Measurements from ENCODE around the gene NPLOC4.
A peak's percentile ranks its signal among the peaks of the same experiment; 100 is the strongest.

Gene NPLOC4

GRCh38 chr17:81574643-81574956, 62.3 kb downstream of the NPLOC4 start:
- H3K36me3 ChIP-seq (ENCODE audit: control insufficient read depth, insufficient read depth, low read length), result peaks cover 75% of the 10 kb centered on the region
- no peaks in the 10 kb centered on the region for H3K4me1 ChIP-seq (ENCODE audit: control insufficient read depth, insufficient read depth, low read length)

GRCh38 chr17:81573794-81574642, 62.9 kb downstream of the NPLOC4 start:
- no peak overlapping the region for H3K9ac ChIP-seq (ENCODE audit: low read depth, low read length)
- H3K4me3 ChIP-seq (ENCODE audit: low read depth, low read length), result no peak overlapping the region
- no peak overlapping the region for H3K27ac ChIP-seq (ENCODE audit: low read depth, low read length)
- H3K27me3 ChIP-seq (ENCODE audit: control insufficient read depth, insufficient read depth, low read length), result no peaks in the 10 kb centered on the region
- no peaks in the 10 kb centered on the region for H3K4me1 ChIP-seq (ENCODE audit: control insufficient read depth, insufficient read depth, low read length)
- H3K9me3 ChIP-seq (ENCODE audit: control insufficient read depth, insufficient read depth, low read length), result no peaks in the 10 kb centered on the region
- peaks cover 75% of the 10 kb centered on the region for H3K36me3 ChIP-seq (ENCODE audit: control insufficient read depth, insufficient read depth, low read length)

More at GRCh38 chr17:81574643-81574956, 62.3 kb downstream of the NPLOC4 start:
- Histone ChIP-seq H3K9ac (ENCODE audit: low read depth, low read length) (no peak overlapping the region), H3K4me3 (ENCODE audit: low read depth, low read length) (no peak overlapping the region), H3K27ac (ENCODE audit: low read depth, low read length) (no peak overlapping the region), H3K9me3 (ENCODE audit: control insufficient read depth, insufficient read depth, low read length) (no peaks in the 10 kb centered on the region), H3K27me3 (ENCODE audit: control insufficient read depth, insufficient read depth, low read length) (no peaks in the 10 kb centered on the region)

DNA sequence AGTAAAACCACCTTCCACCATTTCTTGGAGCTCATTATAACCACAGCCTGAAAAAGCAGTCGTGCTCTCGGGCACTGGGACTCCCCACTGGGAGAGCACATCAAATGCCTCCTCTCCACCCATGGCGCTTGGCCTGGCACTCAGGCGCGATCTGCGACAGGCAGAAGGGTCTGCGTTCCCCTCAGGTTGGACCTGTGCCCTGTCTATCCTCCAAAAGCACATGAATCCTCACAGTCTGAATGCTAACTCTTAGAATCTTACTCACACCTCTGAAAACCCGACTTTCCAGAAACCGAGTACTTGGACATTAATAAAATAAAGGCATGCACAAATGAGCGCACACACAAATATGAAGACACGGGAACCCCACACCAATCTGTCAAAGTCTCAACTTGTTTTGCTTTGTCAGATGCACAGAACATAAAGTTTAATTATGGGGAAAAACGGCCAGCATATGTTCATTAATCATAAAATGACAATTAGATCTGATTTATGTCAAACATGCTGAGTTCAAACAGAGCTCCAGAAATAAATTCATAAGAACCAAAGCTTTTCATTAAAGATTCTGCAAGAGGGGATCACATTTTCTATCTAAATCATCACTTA, 64.2 kb downstream of the NPLOC4 start:
- peaks cover 79% of the 10 kb centered on the region for H3K36me3 ChIP-seq (ENCODE audit: control insufficient read depth, insufficient read depth, low read length)
- H3K27ac ChIP-seq (ENCODE audit: low read depth, low read length), result no peak overlapping the region
- H3K4me3 ChIP-seq (ENCODE audit: low read depth, low read length), result no peak overlapping the region

DNA sequence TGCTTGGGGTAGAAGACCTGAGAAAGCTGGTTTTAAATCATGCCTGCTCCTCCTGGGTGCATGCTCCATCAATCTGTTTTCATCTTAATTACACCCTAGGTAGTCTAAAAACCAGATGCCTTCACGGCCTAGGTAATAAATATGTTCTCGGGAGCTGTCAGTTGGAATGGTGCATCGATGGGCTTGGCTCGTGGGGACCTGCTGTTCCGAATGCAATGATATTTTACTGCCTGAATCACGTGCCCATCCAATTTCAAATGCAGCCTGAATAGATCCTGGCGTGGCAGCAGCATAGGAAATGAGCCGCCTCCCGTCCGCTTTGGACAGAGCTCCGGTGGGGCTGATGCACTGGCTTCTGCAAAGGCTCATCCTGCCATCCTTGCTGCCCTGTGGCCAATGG, 65.9 kb downstream of the NPLOC4 start:
- no peak overlapping the region for H3K4me3 ChIP-seq (ENCODE audit: low read depth, low read length)
- H3K4me1 ChIP-seq (ENCODE audit: control insufficient read depth, insufficient read depth, low read length), result no peaks in the 10 kb centered on the region
- no peak overlapping the region for H3K27ac ChIP-seq (ENCODE audit: low read depth, low read length)
- H3K9ac ChIP-seq (ENCODE audit: low read depth, low read length), result no peak overlapping the region
- no peaks in the 10 kb centered on the region for H3K27me3 ChIP-seq (ENCODE audit: control insufficient read depth, insufficient read depth, low read length)
- H3K36me3 ChIP-seq (ENCODE audit: control insufficient read depth, insufficient read depth, low read length), result peaks cover 87% of the 10 kb centered on the region
- H3K9me3 ChIP-seq (ENCODE audit: control insufficient read depth, insufficient read depth, low read length), result no peaks in the 10 kb centered on the region

More for the DNA sequence above, 64.2 kb downstream of the NPLOC4 start:
- Histone ChIP-seq H3K27me3 (ENCODE audit: control insufficient read depth, insufficient read depth, low read length) (no peaks in the 10 kb centered on the region), H3K4me1 (ENCODE audit: control insufficient read depth, insufficient read depth, low read length) (no peaks in the 10 kb centered on the region), H3K9me3 (ENCODE audit: control insufficient read depth, insufficient read depth, low read length) (no peaks in the 10 kb centered on the region), H3K9ac (ENCODE audit: low read depth, low read length) (no peak overlapping the region)

DNA sequence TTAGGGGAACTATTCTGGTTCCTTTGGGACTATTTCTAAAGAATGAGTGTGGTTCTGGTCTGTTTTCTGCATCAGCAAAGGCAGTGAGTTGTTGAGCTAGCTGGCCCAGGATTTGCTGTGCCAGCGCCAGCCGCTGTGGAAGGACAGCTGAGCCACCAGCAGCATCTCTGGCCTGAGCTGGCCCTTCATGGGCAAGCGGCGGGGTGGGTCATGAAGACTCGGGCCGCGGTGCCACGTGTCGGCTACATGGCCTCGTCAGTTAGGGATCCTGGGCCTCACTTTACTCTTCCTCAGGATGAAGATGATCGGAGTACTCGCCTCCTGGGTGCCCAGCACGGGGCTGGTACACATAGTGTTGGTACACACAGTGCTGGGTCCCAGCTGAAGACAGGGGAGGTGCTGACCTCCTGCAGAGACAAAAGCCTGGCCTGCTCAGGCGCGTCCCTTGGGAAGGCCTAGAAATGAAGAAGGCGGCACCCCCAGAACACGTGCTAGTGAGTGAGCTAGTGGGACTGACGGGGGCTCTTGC, 66.9 kb downstream of the NPLOC4 start:
- Histone ChIP-seq H3K27ac (ENCODE audit: low read depth, low read length) (no peak overlapping the region), H3K36me3 (ENCODE audit: control insufficient read depth, insufficient read depth, low read length) (peaks cover 89% of the 10 kb centered on the region), H3K9ac (ENCODE audit: low read depth, low read length) (no peak overlapping the region), H3K9me3 (ENCODE audit: control insufficient read depth, insufficient read depth, low read length) (no peaks in the 10 kb centered on the region), H3K27me3 (ENCODE audit: control insufficient read depth, insufficient read depth, low read length) (no peaks in the 10 kb centered on the region), H3K4me3 (ENCODE audit: low read depth, low read length) (no peak overlapping the region), H3K4me1 (ENCODE audit: control insufficient read depth, insufficient read depth, low read length) (no peaks in the 10 kb centered on the region)

DNA sequence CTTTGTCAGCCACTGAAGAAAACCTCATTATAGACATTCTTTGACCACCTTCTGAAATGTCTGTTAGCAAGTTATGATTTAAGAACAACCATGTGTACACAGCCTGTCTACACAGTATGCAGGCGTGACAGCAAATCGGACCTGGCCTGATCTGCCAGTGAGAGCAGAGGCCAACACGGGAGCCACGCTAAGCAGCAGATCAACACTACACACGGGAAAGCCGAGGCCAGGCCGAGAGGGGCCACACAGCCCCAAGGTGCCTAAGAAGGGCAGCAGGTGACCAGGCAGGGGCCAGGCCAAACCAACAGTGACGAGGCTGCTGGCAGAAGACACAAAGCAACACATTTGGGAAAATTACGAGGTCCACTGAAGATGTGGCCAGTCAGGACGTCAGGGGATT, 68.5 kb downstream of the NPLOC4 start:
- Histone ChIP-seq H3K4me1 (ENCODE audit: control insufficient read depth, insufficient read depth, low read length) (no peaks in the 10 kb centered on the region), H3K9me3 (ENCODE audit: control insufficient read depth, insufficient read depth, low read length) (no peaks in the 10 kb centered on the region), H3K36me3 (ENCODE audit: control insufficient read depth, insufficient read depth, low read length) (peaks cover 92% of the 10 kb centered on the region), H3K9ac (ENCODE audit: low read depth, low read length) (no peak overlapping the region), H3K27ac (ENCODE audit: low read depth, low read length) (no peak overlapping the region), H3K27me3 (ENCODE audit: control insufficient read depth, insufficient read depth, low read length) (no peaks in the 10 kb centered on the region), H3K4me3 (ENCODE audit: low read depth, low read length) (no peak overlapping the region)

DNA sequence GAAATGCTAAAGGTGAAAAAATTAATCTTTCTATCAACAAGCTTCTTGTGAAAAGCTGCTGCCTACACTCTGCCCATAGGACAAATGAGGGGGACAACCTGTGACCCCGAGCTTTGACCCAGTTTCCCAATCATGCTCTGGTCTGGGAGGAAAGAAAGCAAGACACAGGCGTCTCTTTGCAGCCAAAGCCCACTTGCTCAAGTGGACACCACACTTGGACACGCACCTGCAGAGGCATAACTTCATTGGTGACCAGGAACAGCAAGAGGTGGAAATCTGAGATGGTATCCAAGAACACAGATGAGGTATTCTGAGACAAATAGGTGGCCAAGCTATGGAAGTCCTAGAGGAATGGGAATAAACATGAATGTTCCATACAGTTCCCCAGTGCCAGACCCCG, 69.7 kb downstream of the NPLOC4 start:
- no peaks in the 10 kb centered on the region for H3K9me3 ChIP-seq (ENCODE audit: control insufficient read depth, insufficient read depth, low read length)
- no peaks in the 10 kb centered on the region for H3K4me1 ChIP-seq (ENCODE audit: control insufficient read depth, insufficient read depth, low read length)
- no peak overlapping the region for H3K9ac ChIP-seq (ENCODE audit: low read depth, low read length)
- peak overlapping the region; percentile 55 for H3K27ac ChIP-seq (ENCODE audit: low read depth, low read length)
- H3K27me3 ChIP-seq (ENCODE audit: control insufficient read depth, insufficient read depth, low read length), result no peaks in the 10 kb centered on the region
- H3K4me3 ChIP-seq (ENCODE audit: low read depth, low read length), result no peak overlapping the region
- peaks cover 93% of the 10 kb centered on the region for H3K36me3 ChIP-seq (ENCODE audit: control insufficient read depth, insufficient read depth, low read length)

- H3K9me3 ChIP-seq (ENCODE audit: control insufficient read depth, insufficient read depth, low read length), result no peaks in the 10 kb centered on the region
- H3K4me1 ChIP-seq (ENCODE audit: control insufficient read depth, insufficient read depth, low read length), result no peaks in the 10 kb centered on the region
- no peak overlapping the region for H3K9ac ChIP-seq (ENCODE audit: low read depth, low read length)
- H3K4me3 ChIP-seq (ENCODE audit: low read depth, low read length), result no peak overlapping the region
- peaks cover 95% of the 10 kb centered on the region for H3K36me3 ChIP-seq (ENCODE audit: control insufficient read depth, insufficient read depth, low read length)
- H3K27ac ChIP-seq (ENCODE audit: low read depth, low read length), result peak overlapping the region; percentile 55
- no peaks in the 10 kb centered on the region for H3K27me3 ChIP-seq (ENCODE audit: control insufficient read depth, insufficient read depth, low read length)
These were observed 70.3 kb downstream of the NPLOC4 start for GRCh38 chr17:81566461-81567126.

GRCh38 chr17:81565231-81565630, 71.7 kb downstream of the NPLOC4 start:
- Histone ChIP-seq H3K9ac (ENCODE audit: low read depth, low read length) (no peak overlapping the region), H3K36me3 (ENCODE audit: control insufficient read depth, insufficient read depth, low read length) (peaks cover 95% of the 10 kb centered on the region), H3K27ac (ENCODE audit: low read depth, low read length) (no peak overlapping the region)

DNA sequence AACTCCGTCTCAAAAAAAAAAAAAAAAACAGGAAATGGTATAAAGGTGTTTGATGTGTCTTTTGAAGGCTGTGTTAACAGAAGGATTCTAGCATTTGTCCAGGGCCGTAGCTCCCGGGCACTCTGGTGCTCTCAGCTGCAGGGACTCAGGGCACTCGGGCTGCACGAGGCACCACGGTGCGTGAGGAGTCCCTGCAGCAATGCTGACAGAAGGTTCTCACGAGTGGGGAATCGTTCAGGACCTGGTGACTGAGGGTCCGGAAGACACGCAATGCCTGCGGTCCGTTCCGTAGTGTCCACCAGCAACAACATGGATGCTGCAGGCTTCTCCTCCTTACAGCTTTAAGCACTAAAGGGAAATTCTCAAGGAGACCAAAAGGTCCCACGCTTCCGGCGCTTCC, 72.1 kb downstream of the NPLOC4 start:
- Histone ChIP-seq H3K4me3 (ENCODE audit: low read depth, low read length) (no peak overlapping the region), H3K27me3 (ENCODE audit: control insufficient read depth, insufficient read depth, low read length) (no peaks in the 10 kb centered on the region), H3K4me1 (ENCODE audit: control insufficient read depth, insufficient read depth, low read length) (no peaks in the 10 kb centered on the region), H3K27ac (ENCODE audit: low read depth, low read length) (no peak overlapping the region), H3K9me3 (ENCODE audit: control insufficient read depth, insufficient read depth, low read length) (no peaks in the 10 kb centered on the region), H3K36me3 (ENCODE audit: control insufficient read depth, insufficient read depth, low read length) (peaks cover 93% of the 10 kb centered on the region), H3K9ac (ENCODE audit: low read depth, low read length) (no peak overlapping the region)

More at GRCh38 chr17:81565231-81565630, 71.7 kb downstream of the NPLOC4 start:
- no peaks in the 10 kb centered on the region for H3K9me3 ChIP-seq (ENCODE audit: control insufficient read depth, insufficient read depth, low read length)
- no peaks in the 10 kb centered on the region for H3K27me3 ChIP-seq (ENCODE audit: control insufficient read depth, insufficient read depth, low read length)
- no peak overlapping the region for H3K4me3 ChIP-seq (ENCODE audit: low read depth, low read length)
- no peaks in the 10 kb centered on the region for H3K4me1 ChIP-seq (ENCODE audit: control insufficient read depth, insufficient read depth, low read length)
